HCT116 (cell line): ENCODE results near the gene TMOD1. TPM values are rescaled to one million over a fixed set of nuclear protein-coding genes. Genes with fewer than 3 reads are reported as not detected.

ENCODE experiments used
- ATAC-seq: fragments of 200-7000 bp; cut with Tn5 transposase; 2 replicates; pipeline ENCODE4 v1.9.1; 2020; ENCODE audit warnings: mild to moderate bottlenecking, moderate library complexity
- BruUV-seq: library from RNA; stranded (reverse); fragments of 400-500 nt; replicated peaks from 2 replicates; lab custom pipeline; 2021; lab: Mats Ljungman, UMichigan
- CTCF ChIA-PET: fragments of 300-600 bp; sonication (Branson Sonifier 250); formaldehyde crosslinking; loops from one replicate; lab custom pipeline; 2021; ENCODE audit warnings: antibody characterized with exemption; lab: Charles Lee
- POLR2A ChIA-PET: fragments of 300-600, 350-600 bp; sonication (Branson Sonifier 250); formaldehyde crosslinking; loops from one replicate; lab custom pipeline; 2021; ENCODE audit warnings: antibody characterized with exemption; lab: Charles Lee
- RAD21 ChIA-PET, 2 experiments: fragments of 300-600 bp; sonication (Branson Sonifier 250); formaldehyde crosslinking; loops; one replicate each; lab custom pipeline; 2023; ENCODE audit warnings: low total read pairs in 2 of 2; ENCODE audit not compliant: uncharacterized antibody in 2 of 2, unreplicated experiment in 2 of 2, low non-redundant PET in 1 of 2; lab: Charles Lee
- DNase-seq: peaks from one replicate; pipeline ENCODE4 v3.0.0-alpha.2; 2010; ENCODE audit warnings: low read depth, low spot score
- H2AFZ ChIP-seq: fragments of 200-600 bp; shearing (Covaris generic), sonication (generic); 2 replicates; pipeline ENCODE4 v1.6.1; 2017; ENCODE audit warnings: low read depth, mixed run types, mixed read lengths, antibody characterized with exemption, low read length; ENCODE audit not compliant: poor library complexity, severe bottlenecking
- H3K27ac ChIP-seq: 2 replicates; pipeline ENCODE4 v1.5.1; 2012; ENCODE audit warnings: low read depth, low read length
- H3K27me3 ChIP-seq: fragments of 200-600 bp; sonication (generic); 2 replicates; pipeline ENCODE4 v1.6.1; 2016; ENCODE audit warnings: mixed run types, low read length, mixed read lengths; ENCODE audit not compliant: insufficient read depth
- H3K36me3 ChIP-seq, 2 experiments: fragments of 200-500 bp in 1 of 2; fragments of 200-600 bp in 1 of 2; sonication (Bioruptor generic) in 1 of 2; sonication (generic) in 1 of 2; 2 replicates each; pipeline versions ENCODE4 v1.5.1 to v1.6.1; 2014 to 2016; ENCODE audit warnings: low read length in 2 of 2, inconsistent platforms in 1 of 2, mixed read lengths in 1 of 2, mixed run types in 1 of 2; ENCODE audit not compliant: insufficient read depth in 2 of 2, control insufficient read depth in 1 of 2
- H3K4me1 ChIP-seq, 2 experiments: fragments of 200-600 bp in 1 of 2; sonication (generic) in 1 of 2; 2 replicates each; pipeline versions ENCODE4 v1.5.1 to v1.6.1; 2012 to 2017; ENCODE audit warnings: low read length in 2 of 2, inconsistent platforms in 1 of 2, mild to moderate bottlenecking in 1 of 2, mixed read lengths in 1 of 2, mixed run types in 1 of 2, moderate library complexity in 1 of 2; ENCODE audit not compliant: insufficient read depth in 2 of 2, control insufficient read depth in 1 of 2
- H3K4me2 ChIP-seq: fragments of 200-600 bp; sonication (generic); 2 replicates; pipeline ENCODE4 v1.6.1; 2017; ENCODE audit warnings: mixed run types, low read length, mixed read lengths
- H3K4me3 ChIP-seq, 2 experiments: fragments of 200-600 bp in 1 of 2; sonication (generic) in 1 of 2; replicated peaks in 1 of 2; 2 replicates each; pipeline ENCODE4 v1.5.1; 2011 to 2016; ENCODE audit warnings: low read length in 2 of 2, control low read depth in 1 of 2, low read depth in 1 of 2, mild to moderate bottlenecking in 1 of 2, mixed read lengths in 1 of 2, mixed run types in 1 of 2
- H3K79me2 ChIP-seq: fragments of 200-600 bp; sonication (generic); 2 replicates; pipeline ENCODE4 v1.6.1; 2017; ENCODE audit warnings: mild to moderate bottlenecking, mixed run types, low read length, moderate library complexity, mixed read lengths; ENCODE audit not compliant: insufficient read depth
- H3K9ac ChIP-seq: fragments of 200-600 bp; sonication (generic); 2 replicates; pipeline ENCODE4 v1.6.1; 2016; ENCODE audit warnings: low read length, mixed read lengths
- H3K9me2 ChIP-seq: fragments of 200-600 bp; sonication (generic), shearing (Covaris generic); 2 replicates; pipeline ENCODE4 v1.6.1; 2017; ENCODE audit warnings: mixed run types, mild to moderate bottlenecking, moderate library complexity; ENCODE audit not compliant: insufficient read depth
- H3K9me3 ChIP-seq, 2 experiments: fragments of 200-500 bp in 1 of 2; fragments of 200-600 bp in 1 of 2; sonication (Bioruptor generic) in 1 of 2; sonication (generic) in 1 of 2; 2 replicates each; pipeline ENCODE4 v1.6.1; 2014 to 2017; ENCODE audit warnings: low read length in 2 of 2, mixed read lengths in 2 of 2, inconsistent platforms in 1 of 2, low read depth in 1 of 2, mild to moderate bottlenecking in 1 of 2, mixed run types in 1 of 2, moderate library complexity in 1 of 2; ENCODE audit not compliant: control insufficient read depth in 1 of 2, insufficient read depth in 1 of 2
- H4K20me1 ChIP-seq: fragments of 200-600 bp; sonication (generic), shearing (Covaris generic); 2 replicates; pipeline ENCODE4 v1.6.1; 2017; ENCODE audit warnings: mixed run types, mild to moderate bottlenecking, moderate library complexity; ENCODE audit not compliant: insufficient read depth
- ATF3 ChIP-seq: IDR thresholded peaks from 2 replicates; pipeline ENCODE4 v1.6.1; 2012
- CEBPB ChIP-seq: IDR thresholded peaks from 2 replicates; pipeline ENCODE4 v1.6.1; 2012; ENCODE audit warnings: low read depth
- EGR1 ChIP-seq: IDR thresholded peaks from 2 replicates; pipeline ENCODE4 v1.6.1; 2012; ENCODE audit warnings: low read depth
- ELF1 ChIP-seq: IDR thresholded peaks from 2 replicates; pipeline ENCODE4 v1.6.1; 2012; ENCODE audit warnings: low read depth, borderline replicate concordance
- EZH2 ChIP-seq: fragments of 200-600 bp; sonication (generic); IDR thresholded peaks from 2 replicates; pipeline ENCODE4 v1.6.1; 2017; ENCODE audit warnings: antibody characterized with exemption, mixed run types
- EZH2phosphoT487 ChIP-seq: fragments of 200-600 bp; IDR thresholded peaks from 2 replicates; pipeline ENCODE4 v1.6.1; 2018; ENCODE audit warnings: antibody characterized with exemption, borderline replicate concordance
- FOSL1 ChIP-seq: IDR thresholded peaks from 2 replicates; pipeline ENCODE4 v1.6.1; 2012; ENCODE audit warnings: low read depth
- JUND ChIP-seq: IDR thresholded peaks from 2 replicates; pipeline ENCODE4 v1.6.1; 2012
- MAX ChIP-seq: IDR thresholded peaks from 2 replicates; pipeline ENCODE4 v1.6.1; 2012
- POLR2AphosphoS5 ChIP-seq: IDR thresholded peaks from 2 replicates; pipeline ENCODE4 v1.6.1; 2011; ENCODE audit warnings: mild to moderate bottlenecking, low read depth, low read length, moderate library complexity
- REST ChIP-seq: IDR thresholded peaks from 2 replicates; pipeline ENCODE4 v1.6.1; 2012; ENCODE audit warnings: low read depth
- SP1 ChIP-seq: IDR thresholded peaks from 2 replicates; pipeline ENCODE4 v1.6.1; 2012; ENCODE audit warnings: low read depth
- SRF ChIP-seq: IDR thresholded peaks from 2 replicates; pipeline ENCODE4 v1.6.1; 2012; ENCODE audit warnings: low read depth
- YY1 ChIP-seq: IDR thresholded peaks from 2 replicates; pipeline ENCODE4 v1.6.1; 2011; ENCODE audit warnings: low read length, low read depth, moderate library complexity, mild to moderate bottlenecking; ENCODE audit not compliant: insufficient replicate concordance; ENCODE audit errors: extremely low read depth
- ZBTB33 ChIP-seq: IDR thresholded peaks from 2 replicates; pipeline ENCODE4 v1.6.1; 2011; ENCODE audit warnings: mild to moderate bottlenecking, low read length, moderate library complexity; ENCODE audit not compliant: insufficient replicate concordance; ENCODE audit errors: extremely low read depth
- ZFX ChIP-seq: fragments of 450-650 bp; IDR thresholded peaks from 2 replicates; pipeline ENCODE4 v1.6.1; 2017
- ZNF274 ChIP-seq: fragments of 200-500 bp; sonication (Bioruptor generic); IDR thresholded peaks from 2 replicates; pipeline ENCODE4 v1.6.1; 2014; ENCODE audit warnings: mild to moderate bottlenecking, low read depth, low read length, inconsistent platforms
- intact Hi-C: fragments of 100-400 bp; cut with micrococcal nuclease; formaldehyde crosslinking; loops from 2 replicates; pipeline ENCODE4 v1.10.0; 2022
- total RNA-seq: library from RNA; stranded (reverse); gene quantifications from one replicate; pipeline ENCODE4 v1.2.1, GENCODE V29; 2021; ENCODE audit not compliant: unreplicated experiment

TMOD1 gene
- total RNA-seq, 1 experiment from 2014 or later: 4.4 TPM

GRCh38 chr9:97557606-97558095 is 56.2 kb downstream of the TMOD1 start:
- no peak overlapping the region for H2AFZ ChIP-seq
- no TSS peak for BruUV-seq
- no peaks in the 10 kb centered on the region for H3K9me2 ChIP-seq
- CTCF ChIA-PET: no interaction called here
- no peak overlapping the region for H3K4me3 ChIP-seq
- POLR2A ChIA-PET: no interaction called here
- H4K20me1 ChIP-seq: no peaks in the 10 kb centered on the region
- H3K27me3 ChIP-seq: no peaks in the 10 kb centered on the region
- H3K36me3 ChIP-seq: no peaks in the 10 kb centered on the region
- intact Hi-C loops: no loop called here
- ATAC-seq (no peak), DNase-seq (no peak)
- RAD21 ChIA-PET: no interaction called here
- no peaks in the 10 kb centered on the region for H3K79me2 ChIP-seq
- no peaks in the 10 kb centered on the region for H3K9me3 ChIP-seq
- H3K4me2 ChIP-seq: no peak overlapping the region
- H3K9ac ChIP-seq: no peak overlapping the region
- no peaks in the 10 kb centered on the region for H3K4me1 ChIP-seq
- H3K27ac ChIP-seq: no peak overlapping the region
- TF ChIP-seq POLR2AphosphoS5: no peak

GRCh38 chr9:97558701-97559101 is 57.2 kb downstream of the TMOD1 start:
- Histone ChIP-seq H3K4me3 (no peak overlapping the region), H3K27ac (no peak overlapping the region), H3K79me2 (no peaks in the 10 kb centered on the region), H3K9me2 (no peaks in the 10 kb centered on the region), H4K20me1 (no peaks in the 10 kb centered on the region), H3K27me3 (no peaks in the 10 kb centered on the region), H3K4me1 (no peaks in the 10 kb centered on the region), H3K36me3 (no peaks in the 10 kb centered on the region), H2AFZ (no peak overlapping the region), H3K9me3 (no peaks in the 10 kb centered on the region), H3K4me2 (no peak overlapping the region), H3K9ac (no peak overlapping the region)
- intact Hi-C loops: no loop called here
- POLR2A ChIA-PET: no interaction called here
- no peak for ATAC-seq
- no TSS peak for BruUV-seq
- CTCF ChIA-PET: no interaction called here
- RAD21 ChIA-PET: no interaction called here
- no peak for DNase-seq
- no peak for TF ChIP-seq ATF3
- no peak for TF ChIP-seq ZNF274
- TF ChIP-seq JUND: no peak
- TF ChIP-seq ZBTB33: no peak
- no peak for TF ChIP-seq REST
- no peak for TF ChIP-seq ELF1
- TF ChIP-seq EZH2: no peak
- TF ChIP-seq EZH2phosphoT487: no peak
- no peak for TF ChIP-seq CEBPB
- TF ChIP-seq ZFX: no peak
- TF ChIP-seq SP1: no peak
- TF ChIP-seq FOSL1: no peak
- TF ChIP-seq YY1: no peak
- TF ChIP-seq SRF: no peak
- no peak for TF ChIP-seq EGR1
- TF ChIP-seq MAX: no peak
